Vagina (tissue), 2 donors: Measurements from ENCODE around the gene RANBP2. TPM values are rescaled to one million over a fixed set of nuclear protein-coding genes. Genes with fewer than 3 reads are reported as not detected.
A peak's percentile ranks its signal among the peaks of the same experiment; 100 is the strongest.
"Not testable (repeated sequence)": the region's sequence is repeated elsewhere in the genome, so short reads cannot be mapped to it uniquely, and the experiment has no call there.

Experiments
- DNase-seq, 2 donors: peaks; one replicate each; pipeline ENCODE4 v3.0.0-alpha.2; 2017; ENCODE audit errors: extremely low spot score in 2 of 2
- H3K27ac ChIP-seq: fragments of 200-600 bp; sonication (generic); one replicate; pipeline ENCODE4 v1.5.1; 2019
- H3K27me3 ChIP-seq: fragments of 200-600 bp; sonication (generic); one replicate; pipeline ENCODE4 v1.5.1; 2019
- H3K36me3 ChIP-seq, 2 donors: fragments of 200-600 bp; sonication (generic); one replicate each; pipeline ENCODE4 v1.5.1; 2017 to 2019
- H3K4me1 ChIP-seq: fragments of 200-600 bp; sonication (generic); one replicate; pipeline ENCODE4 v1.5.1; 2019
- H3K4me3 ChIP-seq, 2 donors: fragments of 200-600 bp; sonication (generic); 1 replicate in 1 of 2; 2 replicates in 1 of 2; pipeline ENCODE4 v1.5.1; 2016 to 2019
- H3K9me3 ChIP-seq: fragments of 200-600 bp; sonication (generic); one replicate; pipeline ENCODE4 v1.5.1; 2019
- POLR2A ChIP-seq, 2 donors: fragments of 450-650 bp; IDR thresholded peaks; one replicate each; pipeline ENCODE4 v1.6.1; 2017; ENCODE audit warnings: antibody characterized with exemption in 2 of 2, mild to moderate bottlenecking in 2 of 2, moderate library complexity in 2 of 2
- POLR2AphosphoS5 ChIP-seq, 2 donors: sonication (generic); formaldehyde crosslinking; IDR thresholded peaks; one replicate each; pipeline ENCODE4 v1.9.0; 2017; ENCODE audit warnings: antibody characterized with exemption in 2 of 2, mild to moderate bottlenecking in 2 of 2, low read depth in 1 of 2; ENCODE audit not compliant: insufficient read depth in 1 of 2
- intact Hi-C: fragments of 100-400 bp; cut with DNase I; formaldehyde crosslinking; loops from one replicate; pipeline ENCODE4 v1.15.1; 2023
- total RNA-seq: library from RNA; depleted of rRNA; stranded (reverse); fragments of >200 nt; gene quantifications from one replicate; pipeline ENCODE4 v1.2.3, GENCODE V29; 2016
- TF ChIP-seq, protein P1 (sequence below), 3 experiments: fragments of 450-650 bp in 2 of 3; fragments of 200-600 bp in 1 of 3; sonication (generic) in 1 of 3; IDR thresholded peaks; one replicate each; pipeline ENCODE4 v1.5.1; 2017 to 2019; ENCODE audit warnings: antibody characterized with exemption in 3 of 3, mild to moderate bottlenecking in 2 of 3, moderate library complexity in 2 of 3

Gene RANBP2
- 43.5 TPM for total RNA-seq

DNA sequence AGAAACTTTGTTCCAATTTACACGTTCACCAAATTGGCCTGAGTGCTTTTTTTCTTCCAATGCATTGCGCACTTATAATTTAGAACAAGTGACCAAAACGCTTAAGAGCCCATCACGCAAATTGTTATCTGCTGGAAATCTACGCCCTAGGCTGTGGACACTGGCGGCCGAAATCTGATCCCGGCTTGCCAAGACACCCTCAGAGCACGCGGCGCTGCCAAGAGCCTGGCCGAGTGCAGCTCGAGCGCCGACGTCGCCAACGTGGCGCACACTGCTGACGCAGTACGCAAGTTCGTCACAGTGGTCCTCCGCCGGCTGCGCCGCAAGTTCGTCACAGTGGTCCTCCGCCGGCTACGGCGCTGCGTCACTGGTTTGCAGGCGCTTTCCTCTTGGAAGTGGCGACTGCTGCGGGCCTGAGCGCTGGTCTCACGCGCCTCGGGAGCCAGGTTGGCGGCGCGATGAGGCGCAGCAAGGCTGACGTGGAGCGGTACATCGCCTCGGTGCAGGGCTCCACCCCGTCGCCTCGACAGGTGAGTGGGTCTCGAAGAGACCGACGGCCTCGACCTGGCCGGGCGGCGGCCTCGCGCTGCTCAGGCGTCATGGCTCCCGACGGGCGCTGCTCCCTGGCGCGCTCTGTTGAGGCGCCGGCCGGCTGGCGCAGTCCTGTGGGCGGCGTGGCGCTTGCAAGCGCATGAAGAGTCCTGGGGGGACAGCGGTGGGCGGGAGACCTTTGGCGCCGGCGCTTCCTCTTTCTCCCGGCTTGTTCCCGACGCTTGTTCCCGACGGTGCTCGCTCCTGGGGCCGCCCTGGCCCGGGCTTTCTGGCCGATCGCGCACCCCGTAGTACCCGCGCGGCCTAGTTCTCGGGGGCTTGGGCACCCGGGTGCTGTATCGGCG is at the start of gene RANBP2:
Gene RANBP2, plus strand, starts transcription at position 334 of the 896 bp plus-strand sequence. Its CDS starts 125 bp downstream, at position 459.
- peak; percentile 96 for DNase-seq
- Histone ChIP-seq H3K4me1 (peaks cover 23% of the 10 kb centered on the region), H3K27me3 (no peaks in the 10 kb centered on the region), H3K4me3 (peak within 1 kb of the TSS; percentile 82 to 95), H3K9me3 (no peaks in the 10 kb centered on the region), H3K36me3 (no peaks in the 10 kb centered on the region), H3K27ac (peak within 1 kb of the TSS; percentile 92)
- intact Hi-C loops = no loop called here
- TF ChIP-seq POLR2A (IDR thresholded peaks at IDR 0.05) = peak; percentile 35 to 94
- peak; percentile 90 to 99 for TF ChIP-seq POLR2AphosphoS5 (IDR thresholded peaks at IDR 0.05; ENCODE audit: insufficient read depth in 1 of 2, low read depth in 1 of 2)
- TF ChIP-seq, protein P1, sequence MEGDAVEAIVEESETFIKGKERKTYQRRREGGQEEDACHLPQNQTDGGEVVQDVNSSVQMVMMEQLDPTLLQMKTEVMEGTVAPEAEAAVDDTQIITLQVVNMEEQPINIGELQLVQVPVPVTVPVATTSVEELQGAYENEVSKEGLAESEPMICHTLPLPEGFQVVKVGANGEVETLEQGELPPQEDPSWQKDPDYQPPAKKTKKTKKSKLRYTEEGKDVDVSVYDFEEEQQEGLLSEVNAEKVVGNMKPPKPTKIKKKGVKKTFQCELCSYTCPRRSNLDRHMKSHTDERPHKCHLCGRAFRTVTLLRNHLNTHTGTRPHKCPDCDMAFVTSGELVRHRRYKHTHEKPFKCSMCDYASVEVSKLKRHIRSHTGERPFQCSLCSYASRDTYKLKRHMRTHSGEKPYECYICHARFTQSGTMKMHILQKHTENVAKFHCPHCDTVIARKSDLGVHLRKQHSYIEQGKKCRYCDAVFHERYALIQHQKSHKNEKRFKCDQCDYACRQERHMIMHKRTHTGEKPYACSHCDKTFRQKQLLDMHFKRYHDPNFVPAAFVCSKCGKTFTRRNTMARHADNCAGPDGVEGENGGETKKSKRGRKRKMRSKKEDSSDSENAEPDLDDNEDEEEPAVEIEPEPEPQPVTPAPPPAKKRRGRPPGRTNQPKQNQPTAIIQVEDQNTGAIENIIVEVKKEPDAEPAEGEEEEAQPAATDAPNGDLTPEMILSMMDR (IDR thresholded peaks at IDR 0.05) = no peak

GRCh38 chr2:108670282-108670681 is 49.0 kb upstream of the RANBP2 start:
- DNase-seq, H3K27me3 ChIP-seq, H3K4me1 ChIP-seq, H3K27ac ChIP-seq, H3K4me3 ChIP-seq, intact Hi-C loops, H3K9me3 ChIP-seq: not testable (repeated sequence)
- H3K36me3 ChIP-seq = peaks cover 0 to 15% of the 10 kb centered on the region in 2 donors

DNA sequence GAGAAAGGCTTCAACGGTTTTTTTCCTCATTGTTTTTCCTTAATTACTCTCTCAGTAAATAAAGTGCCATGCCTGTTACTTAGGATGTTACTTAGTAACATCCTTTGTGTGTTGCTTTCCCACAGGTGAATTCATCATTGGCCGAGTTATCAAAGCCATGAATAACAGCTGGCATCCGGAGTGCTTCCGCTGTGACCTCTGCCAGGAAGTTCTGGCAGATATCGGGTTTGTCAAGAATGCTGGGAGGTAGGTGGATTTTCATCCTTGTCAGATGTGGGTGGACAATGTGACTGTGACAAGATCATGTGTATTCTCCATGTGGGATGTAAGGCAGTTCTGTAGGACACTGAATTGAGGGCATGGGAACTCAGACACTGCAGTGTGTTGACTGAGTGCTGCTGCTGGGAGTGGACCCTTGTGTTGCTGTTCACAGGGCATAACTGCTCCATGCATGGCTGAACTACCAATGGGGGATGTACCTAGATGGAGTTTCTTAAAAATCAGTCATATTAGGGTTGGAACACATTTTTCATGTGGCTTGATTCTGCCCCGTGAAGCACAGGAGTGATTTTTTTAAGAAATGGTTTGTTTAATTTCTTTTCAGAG is 47.0 kb upstream of the RANBP2 start:
- H3K36me3 ChIP-seq = peaks cover 0 to 15% of the 10 kb centered on the region in 2 donors
- H3K27ac ChIP-seq, H3K4me1 ChIP-seq, H3K9me3 ChIP-seq, H3K4me3 ChIP-seq, intact Hi-C loops, H3K27me3 ChIP-seq, DNase-seq: not testable (repeated sequence)

GRCh38 chr2:108676522-108676921 is 42.8 kb upstream of the RANBP2 start:
- H3K4me3 ChIP-seq, intact Hi-C loops, H3K27ac ChIP-seq, DNase-seq, H3K9me3 ChIP-seq, H3K4me1 ChIP-seq, H3K27me3 ChIP-seq: not testable (repeated sequence)
- H3K36me3 ChIP-seq = peaks cover 0 to 27% of the 10 kb centered on the region in 2 donors

DNA sequence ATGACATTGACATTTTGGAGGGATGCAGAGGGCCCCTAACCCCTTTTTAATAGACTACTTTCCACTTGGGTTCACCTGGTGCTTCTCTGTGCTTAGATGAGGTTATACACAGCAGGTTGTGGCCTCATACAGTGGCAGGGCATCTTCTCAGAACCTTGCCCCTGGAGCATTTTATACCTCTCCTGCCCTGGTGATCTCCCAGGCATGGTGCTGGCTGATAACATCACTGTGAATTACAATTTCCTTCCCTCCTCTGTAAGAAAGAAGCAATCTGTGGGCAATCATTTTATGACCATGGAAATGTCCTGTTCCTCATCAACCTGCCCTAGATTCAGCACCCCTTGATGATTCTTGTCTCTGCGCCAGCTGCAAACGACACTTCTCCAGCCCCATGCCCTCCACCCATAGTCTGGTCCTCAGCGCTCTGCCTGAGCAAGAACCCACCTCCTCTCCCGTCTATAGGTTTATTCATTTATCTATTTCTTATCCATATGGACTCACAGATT is 42.0 kb upstream of the RANBP2 start:
- H3K4me3 ChIP-seq, H3K27ac ChIP-seq, H3K9me3 ChIP-seq, H3K4me1 ChIP-seq, DNase-seq, intact Hi-C loops, H3K27me3 ChIP-seq: not testable (repeated sequence)
- peaks cover 0 to 29% of the 10 kb centered on the region in 2 donors for H3K36me3 ChIP-seq

DNA sequence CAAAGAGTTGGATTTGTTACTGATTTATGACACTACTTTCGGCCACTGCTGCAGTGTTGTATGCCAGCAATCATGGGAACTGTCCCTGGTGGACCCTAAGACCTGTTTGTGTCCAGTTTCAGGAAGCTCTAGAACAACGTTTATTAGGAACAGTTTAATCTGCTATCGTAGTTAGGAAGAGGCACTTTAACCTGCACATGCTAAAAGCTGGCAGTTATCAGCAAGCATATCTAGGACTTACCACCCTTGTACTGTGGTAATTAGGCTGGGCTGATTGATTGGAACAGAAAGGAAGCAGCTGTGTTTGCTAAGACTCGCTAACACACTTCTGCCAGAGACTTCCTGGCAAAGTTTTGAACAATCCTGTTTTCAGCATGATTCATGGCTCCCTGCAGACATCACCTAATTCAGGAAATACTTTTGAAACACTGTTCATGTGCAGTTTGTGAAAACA is 41.1 kb upstream of the RANBP2 start:
- peaks cover 0 to 26% of the 10 kb centered on the region in 2 donors for H3K36me3 ChIP-seq

DNA sequence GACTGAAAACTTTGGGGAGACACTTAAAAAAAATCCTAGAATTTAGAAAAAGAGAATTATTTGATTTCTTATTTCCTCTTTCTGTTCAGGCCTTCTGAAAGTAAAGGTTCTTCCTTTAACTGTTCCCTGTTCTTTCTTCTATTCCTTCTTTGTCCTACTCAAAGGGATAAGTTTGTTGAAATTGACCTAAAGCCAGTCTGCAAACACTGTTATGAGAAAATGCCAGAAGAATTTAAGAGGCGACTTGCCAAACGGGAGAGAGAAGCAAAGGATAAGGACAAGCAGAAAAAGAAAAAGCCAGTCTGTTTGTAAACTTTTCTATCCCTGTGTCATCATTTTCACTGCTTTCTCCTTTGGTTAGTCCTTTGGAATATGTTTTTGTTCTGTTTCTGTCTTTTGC is 38.5 kb upstream of the RANBP2 start:
- peaks cover 0 to 27% of the 10 kb centered on the region in 2 donors for H3K36me3 ChIP-seq
- H3K27ac ChIP-seq, intact Hi-C loops, H3K27me3 ChIP-seq, H3K4me3 ChIP-seq, H3K9me3 ChIP-seq, DNase-seq, H3K4me1 ChIP-seq: not testable (repeated sequence)

More for the DNA sequence above, 41.1 kb upstream of the RANBP2 start:
- TF ChIP-seq POLR2AphosphoS5 (IDR thresholded peaks at IDR 0.05; ENCODE audit: insufficient read depth in 1 of 2, low read depth in 1 of 2) = peak in 1 of 2 donors; percentile 31
- H3K9me3 ChIP-seq, H3K4me3 ChIP-seq, H3K27me3 ChIP-seq, intact Hi-C loops, DNase-seq, H3K4me1 ChIP-seq, H3K27ac ChIP-seq: not testable (repeated sequence)

DNA sequence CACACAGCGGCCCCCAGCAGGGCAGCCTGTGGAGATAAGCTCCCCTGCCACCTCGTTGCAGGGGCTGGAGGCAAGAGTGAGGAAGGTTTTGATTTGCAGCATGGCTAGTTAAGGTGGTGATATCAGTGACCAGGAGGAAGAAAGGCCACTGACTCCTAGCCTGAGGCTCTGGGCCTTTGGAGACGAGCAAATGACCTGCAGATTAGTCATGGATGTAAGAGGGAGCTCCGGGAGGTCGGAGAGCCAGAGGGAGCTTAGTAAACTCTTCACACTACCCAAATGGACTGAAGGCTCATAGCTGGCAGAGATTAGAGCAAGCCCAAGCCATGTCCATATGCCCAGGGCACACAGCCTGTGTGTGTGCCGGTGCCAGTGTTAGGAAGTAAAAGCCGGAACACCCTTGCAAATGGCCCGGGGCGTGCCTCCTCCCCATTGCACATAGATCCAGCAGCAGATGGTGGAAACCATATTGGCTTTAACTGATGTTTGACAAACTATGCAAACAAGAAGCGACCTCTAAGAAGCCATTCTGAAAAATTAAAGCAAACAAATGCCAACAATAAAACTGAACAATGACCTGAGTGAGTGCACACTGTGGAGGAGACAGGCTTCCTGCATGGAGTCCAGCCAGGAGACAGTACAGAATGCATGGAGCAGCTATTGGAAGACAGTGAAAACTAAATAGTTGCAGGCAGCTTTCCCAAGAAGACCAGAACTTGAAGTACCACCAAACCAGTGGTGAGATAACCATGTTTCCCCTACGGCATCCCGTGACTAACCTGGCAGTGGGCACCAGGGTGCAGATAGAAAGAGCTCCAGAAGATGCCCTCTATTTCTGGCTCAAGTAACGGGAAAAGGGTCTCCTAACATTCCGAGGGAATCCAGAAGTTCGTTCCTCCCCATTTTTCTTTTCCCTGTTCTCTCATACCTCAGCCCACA is 30.2 kb upstream of the RANBP2 start:
- H3K36me3 ChIP-seq, H3K27ac ChIP-seq, intact Hi-C loops, H3K9me3 ChIP-seq, H3K27me3 ChIP-seq, DNase-seq, H3K4me1 ChIP-seq, H3K4me3 ChIP-seq: not testable (repeated sequence)

- H3K9me3 ChIP-seq, H3K27ac ChIP-seq, DNase-seq, H3K4me1 ChIP-seq, H3K36me3 ChIP-seq, intact Hi-C loops, H3K4me3 ChIP-seq, H3K27me3 ChIP-seq: not testable (repeated sequence)
These were observed 29.3 kb upstream of the RANBP2 start for GRCh38 chr2:108690001-108690400.
